ENCODE results near the gene GLCCI1.

Gene GLCCI1

DNA sequence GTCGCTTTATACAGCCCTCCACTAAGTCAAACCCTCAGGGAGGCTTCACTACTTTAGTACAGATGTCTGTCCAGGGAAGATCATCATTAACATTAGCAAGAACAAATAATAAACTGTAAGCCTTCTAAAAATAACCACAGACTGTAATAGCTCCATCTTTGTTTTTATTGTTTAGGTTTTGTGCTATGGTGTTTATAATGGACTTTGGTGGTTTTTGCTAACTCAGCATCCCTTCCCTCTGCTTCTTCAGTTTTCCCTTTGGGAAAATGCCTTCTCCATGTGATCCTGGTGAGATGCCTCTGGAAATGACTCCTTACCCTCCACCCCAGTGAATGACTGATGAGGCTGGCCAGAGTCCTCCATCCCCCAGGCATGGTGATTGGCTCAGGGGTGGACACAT lies 162.1 kb downstream of the GLCCI1 start:
- no peak for DNase-seq (ENCODE audit: low read depth in 2 of 2)

DNA sequence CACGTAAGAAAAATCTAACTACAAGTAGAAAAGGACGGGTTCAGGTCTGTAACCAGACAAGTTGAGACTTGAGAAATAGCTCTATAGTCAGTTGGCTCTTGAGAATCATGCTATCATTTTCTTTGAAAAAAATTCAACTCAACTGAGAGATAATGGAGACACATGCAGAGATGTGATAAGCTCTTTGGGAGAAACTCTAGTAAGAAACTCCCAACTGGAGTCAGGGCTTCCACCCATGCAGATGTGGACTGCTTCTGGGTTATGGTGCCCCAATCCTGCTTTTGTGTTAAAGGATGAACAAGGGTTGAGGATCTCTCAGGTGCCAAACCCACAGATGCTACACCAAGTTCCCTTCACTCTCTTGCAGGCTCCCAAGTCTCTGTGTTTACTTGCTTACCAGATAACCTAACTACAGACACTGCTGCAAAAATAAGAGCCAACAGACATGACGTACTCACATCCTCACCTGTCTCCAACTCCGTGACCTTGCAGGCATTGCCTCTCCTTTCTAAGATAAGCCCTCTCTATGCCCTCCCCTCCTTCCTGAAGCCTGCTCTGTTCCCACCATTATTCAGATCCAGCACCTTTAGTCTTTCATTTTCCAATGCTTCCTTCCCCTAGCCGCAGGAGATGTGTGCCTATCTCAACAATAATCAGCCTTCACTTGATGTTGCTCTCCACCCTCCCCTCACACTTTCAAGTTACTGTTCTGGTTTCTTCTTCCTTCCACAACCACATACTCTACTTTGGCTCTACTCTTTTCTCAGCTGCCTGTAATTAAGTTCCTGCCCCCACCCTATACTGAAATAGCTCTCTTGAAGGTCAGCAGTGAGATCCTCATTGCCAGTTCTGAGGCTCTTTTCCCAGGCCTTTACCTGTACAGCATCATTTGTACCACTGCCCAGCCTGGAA lies 163.4 kb downstream of the GLCCI1 start:
- DNase-seq (ENCODE audit: low read depth in 2 of 2) = no peak

DNA sequence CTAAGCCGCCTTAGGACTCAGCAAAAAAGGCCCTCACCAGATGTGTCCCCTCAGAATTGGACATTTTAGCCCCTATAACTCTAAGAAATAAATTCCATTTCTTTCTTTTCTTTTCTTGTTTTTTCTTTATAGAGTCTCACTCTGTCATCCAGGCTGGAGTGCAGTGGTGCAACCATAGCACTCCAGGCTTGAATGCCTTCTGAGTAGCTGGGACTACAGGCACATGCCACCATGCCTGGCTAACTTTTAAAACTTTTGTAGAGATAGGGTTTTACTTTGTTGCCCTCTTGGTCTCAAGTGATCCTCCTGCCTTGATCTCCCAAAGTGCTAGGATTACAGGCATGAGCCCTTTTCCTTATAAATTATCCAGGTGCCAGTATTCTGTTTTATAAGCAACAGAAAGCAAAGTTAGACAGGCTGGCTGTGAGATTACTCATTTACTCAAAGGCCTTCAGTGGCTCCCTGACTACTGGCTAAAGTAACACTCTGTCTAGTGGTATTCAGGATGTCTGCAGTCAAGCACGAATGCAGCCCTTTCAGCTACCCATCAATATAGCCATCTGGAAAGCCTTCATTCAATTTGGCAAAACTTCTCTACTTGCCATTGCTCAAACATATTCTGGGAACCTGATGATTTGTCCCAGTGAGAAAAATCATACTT lies 164.7 kb downstream of the GLCCI1 start:
- no peak for DNase-seq (ENCODE audit: low read depth in 2 of 2)

DNA sequence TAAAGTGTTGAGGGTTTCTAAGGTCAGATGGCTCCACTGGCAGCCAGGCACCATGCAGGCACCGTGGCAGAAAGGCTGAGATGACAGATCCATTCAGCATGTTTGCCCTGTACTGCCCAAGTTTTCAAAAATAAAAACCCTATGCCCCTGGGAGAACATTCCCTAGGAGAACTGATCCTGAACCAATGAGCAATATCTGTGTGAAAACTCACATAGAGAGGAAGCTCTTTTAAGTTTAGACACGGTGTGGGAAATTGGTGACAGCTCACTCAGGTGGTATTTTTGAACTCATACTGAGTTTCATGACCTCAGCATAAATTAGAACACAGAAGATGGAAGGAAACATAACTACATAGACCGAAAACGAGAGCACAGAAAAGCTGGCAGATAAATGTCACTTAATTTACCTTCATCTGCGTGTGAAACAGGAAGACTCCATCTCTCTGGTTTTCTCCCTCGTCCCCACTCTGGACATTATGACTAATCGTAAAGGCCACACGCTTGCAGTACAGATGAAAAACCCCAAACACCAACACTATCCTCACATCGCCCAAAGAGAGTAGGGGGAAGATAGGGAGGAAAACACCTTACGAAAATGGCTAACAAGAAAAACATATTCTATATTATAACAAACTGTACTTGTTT lies 165.6 kb downstream of the GLCCI1 start:
- no peak for DNase-seq (ENCODE audit: low read depth in 2 of 2)

DNA sequence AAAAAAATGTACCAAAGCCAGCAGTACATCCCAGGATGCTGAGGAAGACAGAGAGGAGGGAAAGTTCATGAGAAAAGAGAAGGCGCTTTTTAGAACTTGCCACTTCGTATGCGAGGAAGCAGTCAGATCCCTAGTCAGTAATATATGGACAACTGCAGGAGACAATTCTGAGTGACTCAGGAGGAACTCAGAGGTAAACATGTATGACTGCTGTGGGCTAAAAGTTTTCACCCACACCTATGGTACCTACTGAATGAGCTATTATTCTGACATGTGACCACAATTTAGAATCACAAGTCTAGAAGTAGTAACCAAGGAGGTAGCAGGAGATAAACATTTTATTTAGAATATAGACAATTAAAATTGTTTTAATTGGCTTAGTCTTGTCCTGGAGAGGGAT lies 166.8 kb downstream of the GLCCI1 start:
- DNase-seq (ENCODE audit: low read depth in 2 of 2) = no peak

DNA sequence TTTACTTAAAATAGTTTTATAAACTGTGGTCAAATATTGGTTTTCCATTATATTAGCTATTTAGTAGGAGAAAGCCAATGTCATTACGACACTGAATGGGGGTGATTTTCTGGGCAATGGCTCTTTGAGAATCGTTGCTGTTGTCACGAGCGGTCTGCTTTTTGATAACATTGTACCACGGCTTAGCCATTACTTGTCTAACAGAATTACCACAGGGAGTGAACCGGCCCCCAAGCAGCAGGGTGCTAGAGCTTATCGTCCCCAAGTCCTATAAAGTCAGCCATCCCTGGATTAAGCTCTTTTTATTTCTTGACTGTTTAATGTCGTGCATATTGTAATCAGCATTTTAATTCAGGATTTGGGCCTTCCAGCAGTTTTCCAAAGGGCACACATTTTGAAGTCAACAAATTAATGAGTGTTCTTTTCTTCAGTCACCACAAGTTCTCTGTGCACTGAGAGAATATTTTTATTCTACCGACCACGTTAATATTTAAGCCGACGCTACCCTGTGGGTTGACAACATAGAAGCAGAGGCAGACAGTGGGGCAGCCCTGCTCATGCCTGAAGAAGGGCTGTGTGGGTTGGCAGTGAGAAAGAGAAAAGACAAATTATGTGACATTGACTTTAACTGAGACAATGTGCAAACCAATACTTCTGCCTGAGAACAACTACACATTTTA lies 167.6 kb downstream of the GLCCI1 start:
- no peak for DNase-seq (ENCODE audit: low read depth in 2 of 2)
